OCI-LY3 (cell line): ENCODE data around the gene IFT43.

Experiments
- H2AFZ ChIP-seq: fragments of 200-600, 300-600 bp; shearing (Covaris generic); 2 replicates; pipeline ENCODE4 v1.6.0; 2014; ENCODE audit warnings: antibody characterized with exemption, low read depth, low read length
- H3K27ac ChIP-seq: fragments of 200-600, 300-600 bp; sonication (generic); 2 replicates; pipeline ENCODE4 v1.5.1; 2014; ENCODE audit warnings: mild to moderate bottlenecking, low read length, moderate library complexity, mixed read lengths
- H3K27me3 ChIP-seq: fragments of 200-600, 300-600 bp; sonication (generic); 2 replicates; pipeline ENCODE4 v1.6.1; 2014; ENCODE audit warnings: low read depth, low read length, mixed read lengths
- H3K36me3 ChIP-seq: fragments of 200-600, 300-600 bp; sonication (generic); replicated peaks from 2 replicates; pipeline ENCODE3; 2014; ENCODE audit warnings: low read depth, low read length, mixed read lengths
- H3K4me1 ChIP-seq: fragments of 300-600, 200-600 bp; sonication (generic); 2 replicates; pipeline ENCODE4 v1.6.1; 2014; ENCODE audit warnings: low read length, mixed read lengths
- H3K4me2 ChIP-seq: fragments of 200-600, 300-600 bp; sonication (generic); 2 replicates; pipeline ENCODE4 v1.6.1; 2014; ENCODE audit warnings: low read length, mixed read lengths
- H3K4me3 ChIP-seq: fragments of 300-600, 200-600 bp; sonication (generic); 2 replicates; pipeline ENCODE4 v1.5.1; 2014; ENCODE audit warnings: antibody characterized with exemption, mild to moderate bottlenecking, low read length, moderate library complexity
- H3K79me2 ChIP-seq: fragments of 300-600, 200-600 bp; shearing (Covaris generic); 2 replicates; pipeline ENCODE4 v1.6.1; 2014; ENCODE audit warnings: mild to moderate bottlenecking, low read length, mixed read lengths
- H3K9ac ChIP-seq: fragments of 300-600, 200-600 bp; shearing (Covaris generic); 2 replicates; pipeline ENCODE4 v1.6.0; 2014; ENCODE audit warnings: mild to moderate bottlenecking, low read length, moderate library complexity
- H3K9me3 ChIP-seq: fragments of 200-600, 300-600 bp; shearing (Covaris generic); 2 replicates; pipeline ENCODE4 v1.6.1; 2014; ENCODE audit warnings: low read length, mixed read lengths; ENCODE audit not compliant: insufficient read depth
- H4K20me1 ChIP-seq: fragments of 200-600, 300-600 bp; sonication (generic); 2 replicates; pipeline ENCODE4 v1.6.1; 2016; ENCODE audit warnings: low read length, mixed read lengths; ENCODE audit not compliant: insufficient read depth
- EZH2phosphoT487 ChIP-seq: fragments of 200-600 bp; shearing (Covaris generic); IDR thresholded peaks from 2 replicates; pipeline ENCODE4 v1.6.1; 2018; ENCODE audit warnings: antibody characterized with exemption, mixed run types, low read depth
- TF ChIP-seq, protein P1 (sequence below): fragments of 200-600, 300-600 bp; sonication (generic); IDR thresholded peaks from 2 replicates; pipeline ENCODE4 v1.5.1; 2014; ENCODE audit warnings: antibody characterized with exemption, low read length, low read depth

IFT43 gene

DNA sequence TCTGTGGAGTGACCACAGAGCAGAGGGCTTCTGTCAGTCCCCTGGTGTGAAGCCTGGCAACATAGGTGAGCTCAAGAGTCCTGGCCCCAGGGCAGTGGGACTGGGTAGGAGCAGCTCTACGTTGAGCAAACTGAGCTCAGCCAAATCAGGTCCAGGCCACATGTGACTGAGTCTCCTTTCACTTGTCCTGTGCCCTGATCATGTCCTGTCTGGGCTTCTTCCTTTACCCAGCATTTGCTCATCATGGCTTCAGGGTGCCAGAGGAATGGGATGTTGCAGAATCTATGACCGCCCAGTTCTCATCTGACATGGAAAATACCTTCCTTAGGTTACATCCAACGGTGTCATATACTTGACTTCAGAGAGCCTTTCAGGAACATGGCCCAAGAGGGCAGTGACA lies 99.8 kb downstream of the IFT43 start:
- no peaks in the 10 kb centered on the region for H3K79me2 ChIP-seq
- no peak overlapping the region for H3K27ac ChIP-seq
- H3K4me3 ChIP-seq, result no peak overlapping the region
- H3K9me3 ChIP-seq, result no peaks in the 10 kb centered on the region
- H3K4me1 ChIP-seq, result peaks cover 23% of the 10 kb centered on the region
- peaks cover 10% of the 10 kb centered on the region; the same call in 1 of the 2 replicates for H4K20me1 ChIP-seq
- H2AFZ ChIP-seq, result no peak overlapping the region
- no peaks in the 10 kb centered on the region for H3K36me3 ChIP-seq
- H3K9ac ChIP-seq, result no peak overlapping the region
- no peak overlapping the region for H3K4me2 ChIP-seq
- H3K27me3 ChIP-seq, result no peaks in the 10 kb centered on the region
- TF ChIP-seq, protein P1, sequence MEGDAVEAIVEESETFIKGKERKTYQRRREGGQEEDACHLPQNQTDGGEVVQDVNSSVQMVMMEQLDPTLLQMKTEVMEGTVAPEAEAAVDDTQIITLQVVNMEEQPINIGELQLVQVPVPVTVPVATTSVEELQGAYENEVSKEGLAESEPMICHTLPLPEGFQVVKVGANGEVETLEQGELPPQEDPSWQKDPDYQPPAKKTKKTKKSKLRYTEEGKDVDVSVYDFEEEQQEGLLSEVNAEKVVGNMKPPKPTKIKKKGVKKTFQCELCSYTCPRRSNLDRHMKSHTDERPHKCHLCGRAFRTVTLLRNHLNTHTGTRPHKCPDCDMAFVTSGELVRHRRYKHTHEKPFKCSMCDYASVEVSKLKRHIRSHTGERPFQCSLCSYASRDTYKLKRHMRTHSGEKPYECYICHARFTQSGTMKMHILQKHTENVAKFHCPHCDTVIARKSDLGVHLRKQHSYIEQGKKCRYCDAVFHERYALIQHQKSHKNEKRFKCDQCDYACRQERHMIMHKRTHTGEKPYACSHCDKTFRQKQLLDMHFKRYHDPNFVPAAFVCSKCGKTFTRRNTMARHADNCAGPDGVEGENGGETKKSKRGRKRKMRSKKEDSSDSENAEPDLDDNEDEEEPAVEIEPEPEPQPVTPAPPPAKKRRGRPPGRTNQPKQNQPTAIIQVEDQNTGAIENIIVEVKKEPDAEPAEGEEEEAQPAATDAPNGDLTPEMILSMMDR, result no peak
- no peak for TF ChIP-seq EZH2phosphoT487

DNA sequence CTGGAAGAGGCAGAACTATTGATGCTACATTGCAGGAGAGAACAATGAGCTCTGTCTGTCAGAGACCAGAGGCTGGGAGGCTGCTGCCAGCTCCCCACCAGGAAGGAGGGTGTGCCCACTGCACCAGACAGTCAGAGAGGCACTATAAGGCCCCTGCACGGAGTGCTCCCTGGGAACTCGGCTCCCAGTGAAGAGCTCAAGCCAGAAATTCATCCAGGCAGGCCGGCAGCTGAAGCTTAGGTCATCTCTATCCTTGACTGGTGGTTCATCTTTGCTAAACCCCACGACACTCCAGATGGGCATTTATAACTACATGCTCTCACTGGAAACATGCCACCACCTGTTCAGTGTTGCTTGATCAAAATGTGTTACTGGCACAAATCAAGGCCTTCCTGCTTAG lies 101.1 kb downstream of the IFT43 start:
- H3K9ac ChIP-seq, result no peak overlapping the region
- no peaks in the 10 kb centered on the region for H3K27me3 ChIP-seq
- H3K79me2 ChIP-seq, result no peaks in the 10 kb centered on the region
- no peak overlapping the region for H3K4me3 ChIP-seq
- H3K27ac ChIP-seq, result no peak overlapping the region
- no peak overlapping the region for H2AFZ ChIP-seq
- peaks cover 7% of the 10 kb centered on the region; the same call in 1 of the 2 replicates for H4K20me1 ChIP-seq
- H3K36me3 ChIP-seq, result no peaks in the 10 kb centered on the region
- no peak for TF ChIP-seq EZH2phosphoT487
- TF ChIP-seq, protein P1, result no peak
- no peaks in the 10 kb centered on the region for H3K9me3 ChIP-seq
- H3K4me1 ChIP-seq, result peaks cover 13% of the 10 kb centered on the region
- no peak overlapping the region for H3K4me2 ChIP-seq

DNA sequence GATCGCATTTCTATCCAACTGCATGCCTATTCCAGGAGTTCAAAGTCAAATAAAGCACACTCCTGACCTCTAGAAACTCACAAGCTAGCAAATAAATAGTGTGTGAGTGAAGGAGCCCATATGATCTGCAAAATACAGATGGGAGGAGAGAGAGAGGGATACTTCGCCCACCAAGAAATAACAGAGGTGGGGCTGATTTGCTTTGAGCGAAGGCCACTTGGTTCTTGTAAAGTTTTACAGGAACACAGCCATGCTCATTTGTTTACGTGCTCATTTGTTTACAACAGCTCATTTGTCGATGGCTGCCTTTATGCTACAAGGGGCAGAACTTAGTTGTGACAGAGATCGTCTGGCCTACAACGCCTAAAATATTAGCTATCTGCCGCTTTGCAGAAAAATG lies 102.8 kb downstream of the IFT43 start:
- Histone ChIP-seq H3K4me2 (no peak overlapping the region), H3K9ac (no peak overlapping the region), H3K4me3 (no peak overlapping the region), H3K4me1 (no peaks in the 10 kb centered on the region), H2AFZ (no peak overlapping the region), H4K20me1 (no peaks in the 10 kb centered on the region), H3K27ac (no peak overlapping the region), H3K79me2 (no peaks in the 10 kb centered on the region), H3K36me3 (no peaks in the 10 kb centered on the region), H3K27me3 (no peaks in the 10 kb centered on the region), H3K9me3 (no peaks in the 10 kb centered on the region)
- TF ChIP-seq, protein P1, result no peak
- no peak for TF ChIP-seq EZH2phosphoT487

DNA sequence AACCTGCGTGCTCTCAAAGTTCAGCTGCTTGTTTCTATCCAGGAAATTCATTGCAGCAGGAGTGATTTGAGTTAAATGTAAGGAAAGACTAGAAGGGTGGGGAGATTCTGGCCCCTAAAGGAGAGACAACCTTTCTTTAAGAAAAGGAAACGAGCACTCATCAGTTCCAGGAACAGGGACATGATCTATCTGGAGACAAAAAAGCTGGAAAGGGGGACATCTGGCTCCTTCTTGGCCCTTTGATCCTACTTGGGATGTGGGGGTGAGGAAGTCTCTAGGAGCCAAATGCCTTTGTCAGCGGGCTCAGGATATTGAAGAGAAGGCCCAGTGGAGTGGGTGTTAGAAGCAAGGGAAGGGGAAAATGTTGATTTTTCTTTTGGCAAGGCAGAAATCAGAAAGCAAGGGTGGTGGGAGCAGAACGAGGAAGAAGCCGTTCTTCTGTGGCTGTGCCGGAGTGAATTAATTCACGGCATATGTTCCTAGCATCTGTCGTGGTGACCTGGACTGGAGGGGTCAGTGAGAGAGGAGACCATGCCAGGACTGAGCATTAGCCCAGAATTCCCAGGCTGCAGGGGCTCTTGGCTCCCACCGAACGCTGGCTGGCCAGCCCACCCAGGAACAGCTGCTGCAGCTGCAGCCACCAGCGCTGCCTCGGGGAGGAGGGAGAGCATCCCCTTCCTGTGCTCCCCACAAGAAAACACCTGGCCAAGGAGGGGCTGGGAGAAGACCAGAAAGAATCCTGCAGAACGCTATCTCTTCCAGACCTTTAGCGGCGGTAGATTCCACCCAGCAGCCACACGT lies 103.4 kb downstream of the IFT43 start:
- H3K36me3 ChIP-seq, result no peaks in the 10 kb centered on the region
- no peak overlapping the region for H3K4me3 ChIP-seq
- no peak overlapping the region for H3K27ac ChIP-seq
- no peak overlapping the region for H3K9ac ChIP-seq
- no peaks in the 10 kb centered on the region for H3K27me3 ChIP-seq
- no peaks in the 10 kb centered on the region for H3K4me1 ChIP-seq
- H3K9me3 ChIP-seq, result no peaks in the 10 kb centered on the region
- H2AFZ ChIP-seq, result no peak overlapping the region
- no peak overlapping the region for H3K4me2 ChIP-seq
- no peaks in the 10 kb centered on the region for H3K79me2 ChIP-seq
- TF ChIP-seq EZH2phosphoT487, result no peak
- no peaks in the 10 kb centered on the region for H4K20me1 ChIP-seq
